Dermis microvascular lymphatic vessel endothelial cell (primary cell): ENCODE measurements around the gene CYP2C19. TPM values are rescaled to one million over a fixed set of nuclear protein-coding genes. Genes with fewer than 3 reads are reported as not detected.
"Not testable (repeated sequence)": the region's sequence is repeated elsewhere in the genome, so short reads cannot be mapped to it uniquely, and the experiment has no call there.

Experiments
- DNase-seq, 2 donors: peaks; one replicate each; pipeline versions ENCODE4 v3.0.0 to v3.0.0-alpha.2; 2010; ENCODE audit warnings: low read depth in 2 of 2
- total RNA-seq: library from RNA; depleted of rRNA; stranded (reverse); fragments of >200 nt; gene quantifications from 2 replicates; pipeline ENCODE4 v1.2.1, GENCODE V29; 2014

CYP2C19 gene
- total RNA-seq, 1 donor from 2014 or later: not detected

DNA sequence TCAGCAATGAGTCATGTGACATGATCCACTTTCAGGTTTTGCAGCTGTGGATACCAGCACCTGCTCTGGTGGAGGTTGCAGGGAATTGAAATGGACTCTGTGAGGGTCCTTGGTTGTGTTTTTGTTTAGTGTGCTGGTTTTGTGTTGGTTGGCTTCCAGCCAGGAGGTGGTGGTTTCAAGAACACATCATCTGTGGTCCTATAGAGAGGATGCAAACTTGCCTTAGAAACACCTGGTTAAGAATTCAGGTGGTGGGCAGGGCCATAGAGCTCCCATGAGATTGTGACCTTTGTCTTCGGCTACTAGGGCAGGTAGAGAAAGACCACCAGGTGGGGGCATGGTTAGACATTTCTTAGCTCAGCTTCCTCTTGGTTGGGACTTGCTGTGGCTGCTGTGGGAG, 116.7 kb downstream of the CYP2C19 start:
- DNase-seq: no peak

DNA sequence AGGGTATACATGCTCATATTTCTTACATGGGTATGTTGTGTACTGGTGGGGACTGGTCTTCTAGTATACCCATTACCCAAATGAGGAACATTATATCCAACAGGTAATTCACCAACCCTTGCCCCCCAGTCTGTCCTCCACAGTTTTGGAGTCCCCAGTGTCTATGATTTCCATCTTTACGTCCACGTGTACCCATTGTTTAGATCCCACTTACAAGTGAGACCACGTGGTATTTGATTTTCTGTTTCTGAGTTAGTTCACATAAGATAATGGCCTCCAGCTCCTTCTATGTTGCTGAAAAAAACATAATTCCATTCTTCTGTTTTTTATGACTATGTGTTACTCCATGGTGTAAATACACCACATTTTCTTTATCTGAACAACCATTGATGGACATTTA, 126.6 kb downstream of the CYP2C19 start:
- no peak for DNase-seq

DNA sequence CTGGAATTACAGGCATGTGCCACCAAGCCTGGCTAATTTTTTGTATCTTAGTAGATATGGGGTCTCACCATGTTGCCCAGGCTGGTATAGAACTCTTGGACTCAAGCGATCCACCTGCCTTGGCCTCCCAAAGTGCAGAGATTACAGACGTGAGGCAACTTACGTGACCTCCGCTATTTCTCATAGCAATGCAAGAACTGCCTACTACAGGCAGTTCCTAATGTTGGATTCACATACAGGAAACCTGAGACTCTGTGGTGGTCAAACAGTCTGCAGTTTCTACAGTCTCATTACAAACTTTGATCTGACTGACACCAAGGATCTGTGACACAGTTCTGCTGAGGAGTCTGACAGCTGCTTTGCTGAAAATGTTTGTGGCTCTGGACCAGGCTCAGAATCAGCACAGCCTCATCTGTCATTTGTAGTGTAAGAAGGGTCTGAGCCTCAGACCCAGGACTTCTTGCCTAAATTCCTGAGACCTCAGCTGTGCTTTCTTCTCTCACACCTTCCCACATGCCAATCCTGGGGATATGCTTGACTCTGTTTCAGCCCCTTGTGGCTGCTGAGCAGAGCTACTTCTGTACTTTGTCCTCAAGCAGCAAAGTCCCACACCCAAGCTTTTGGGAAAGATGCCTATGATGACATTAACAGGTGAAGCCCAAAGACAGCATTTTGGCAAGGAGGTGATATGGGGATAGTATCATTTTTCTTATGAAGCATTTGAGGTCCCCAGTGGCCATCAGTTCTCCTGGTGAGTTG, 128.0 kb downstream of the CYP2C19 start:
- DNase-seq: no peak

DNA sequence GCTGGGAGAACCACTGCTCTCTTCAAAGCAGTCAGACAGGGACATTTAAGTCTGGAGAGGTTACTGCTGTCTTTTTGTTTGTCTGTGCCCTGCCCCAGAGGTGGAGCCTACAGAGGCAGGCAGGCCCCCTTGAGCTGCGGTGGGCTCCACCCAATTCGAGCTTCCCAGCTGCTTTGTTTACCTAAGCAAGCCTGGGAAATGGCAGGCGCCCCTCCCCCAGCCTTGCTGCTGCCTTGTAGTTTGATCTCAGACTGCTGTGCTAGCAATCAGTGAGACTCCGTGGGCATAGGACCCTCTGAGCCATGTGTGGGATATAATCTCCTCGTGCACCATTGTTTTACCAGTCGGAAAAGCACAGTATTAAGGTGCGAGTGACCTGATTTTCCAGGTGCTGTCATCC, 135.9 kb downstream of the CYP2C19 start:
- DNase-seq: not testable (repeated sequence)

DNA sequence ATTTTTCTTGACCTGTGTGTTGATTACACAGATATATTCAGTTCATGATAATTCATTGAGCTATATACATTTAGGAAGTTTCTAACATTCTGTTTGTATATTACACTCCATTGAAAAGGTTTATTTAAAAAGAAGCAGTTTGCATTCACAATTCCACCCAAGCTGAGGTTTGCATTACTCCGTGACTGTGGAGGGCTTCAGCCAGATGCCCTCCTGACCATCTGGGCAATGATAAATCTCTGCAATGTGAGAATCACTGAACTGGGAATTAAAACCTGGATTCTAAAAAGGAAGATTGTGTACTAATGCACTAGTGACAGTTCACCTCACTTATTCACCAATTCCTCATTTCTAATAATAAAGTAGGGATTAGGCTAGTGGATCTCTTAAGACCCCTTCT, 139.6 kb downstream of the CYP2C19 start:
- DNase-seq: no peak

DNA sequence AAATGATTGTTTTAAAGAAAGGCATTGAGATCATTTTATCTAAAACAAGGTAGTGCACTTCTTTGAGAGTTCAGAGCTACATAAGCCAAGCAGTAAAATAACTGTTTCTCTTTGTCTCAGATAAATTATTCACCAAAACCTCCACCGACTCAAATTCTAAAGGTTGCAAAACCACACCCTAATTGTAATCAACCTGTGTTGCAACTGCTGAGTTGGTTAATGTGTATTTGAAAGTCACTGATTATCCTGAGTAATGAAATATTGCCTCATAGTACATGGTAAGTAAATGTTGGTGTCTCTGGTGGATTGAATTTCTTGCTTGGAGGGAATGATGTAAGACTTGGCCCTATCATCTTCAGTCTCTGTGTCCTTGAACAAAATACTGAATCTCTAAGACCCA, 140.1 kb downstream of the CYP2C19 start:
- DNase-seq: no peak

Other genes with a start within 250 kb of the CYP2C19 start
- 14.4 and 25.2 TPM in 2 replicates for gene HELLS, start 216.9 kb upstream of the CYP2C19 start, total RNA-seq
- gene CYP2C18, start 79.0 kb upstream of the CYP2C19 start, total RNA-seq: not detected in 2 replicates
- not detected in 2 replicates for gene CYP2C9, start 176.0 kb downstream of the CYP2C19 start, total RNA-seq